Central memory CD8-positive, alpha-beta T cell (primary cell): ENCODE measurements around the gene MYL7.

ENCODE experiments used
- ATAC-seq: fragments of 150-1000 bp; cut with Tn5 transposase; replicated peaks from 2 replicates; pipeline ENCODE4 v1.10.0; 2022; ENCODE audit warnings: mild to moderate bottlenecking, moderate FRiP score, moderate number of reproducible peaks; ENCODE audit not compliant: poor library complexity, severe bottlenecking; ENCODE audit errors: extremely low read depth
- DNase-seq, 2 donors: peaks; one replicate each; pipeline ENCODE4 v3.0.0; 2021; ENCODE audit warnings: low spot score in 2 of 2
- H3K27ac Mint-ChIP-seq: one replicate; pipeline ENCODE4 v1.8.0; 2022; ENCODE audit warnings: low read depth, mild to moderate bottlenecking, moderate library complexity, mixed read lengths
- H3K27me3 Mint-ChIP-seq: one replicate; pipeline ENCODE4 v1.8.0; 2022; ENCODE audit warnings: mixed read lengths
- H3K36me3 Mint-ChIP-seq: one replicate; pipeline ENCODE4 v1.8.0; 2022; ENCODE audit warnings: mild to moderate bottlenecking, moderate library complexity, mixed read lengths; ENCODE audit not compliant: insufficient read depth
- H3K4me1 Mint-ChIP-seq: one replicate; pipeline ENCODE4 v1.8.0; 2022; ENCODE audit warnings: mixed read lengths
- H3K4me3 Mint-ChIP-seq: one replicate; pipeline ENCODE4 v1.8.0; 2022; ENCODE audit warnings: mild to moderate bottlenecking, moderate library complexity, mixed read lengths
- H3K9me3 Mint-ChIP-seq: one replicate; pipeline ENCODE4 v1.8.0; 2022; ENCODE audit warnings: mixed read lengths

The MYL7 gene

GRCh38 chr7:44116087-44116788, 24.9 kb downstream of the MYL7 start:
- Mint-ChIP-seq H3K4me1 (peaks cover 8% of the 10 kb centered on the region), H3K27ac (no peak overlapping the region), H3K27me3 (no peaks in the 10 kb centered on the region), H3K36me3 (peaks cover 9% of the 10 kb centered on the region), H3K9me3 (no peaks in the 10 kb centered on the region), H3K4me3 (no peak overlapping the region)
- DNase-seq (no peak), ATAC-seq (no peak)

- Mint-ChIP-seq H3K27me3 (no peaks in the 10 kb centered on the region), H3K9me3 (no peaks in the 10 kb centered on the region), H3K36me3 (peaks cover 8% of the 10 kb centered on the region), H3K27ac (no peak overlapping the region), H3K4me1 (peaks cover 2% of the 10 kb centered on the region), H3K4me3 (no peak overlapping the region)
- DNase-seq (no peak), ATAC-seq (no peak)
Observed at GRCh38 chr7:44114586-44115310, 26.4 kb downstream of the MYL7 start.

GRCh38 chr7:44113764-44114354, 27.3 kb downstream of the MYL7 start:
- Mint-ChIP-seq H3K4me1 (no peaks in the 10 kb centered on the region), H3K4me3 (no peak overlapping the region), H3K27ac (no peak overlapping the region), H3K27me3 (peaks cover under 1% of the 10 kb centered on the region), H3K36me3 (peaks cover 6% of the 10 kb centered on the region), H3K9me3 (no peaks in the 10 kb centered on the region)
- DNase-seq = no peak
- ATAC-seq = no peak

- Mint-ChIP-seq H3K27ac (no peak overlapping the region), H3K27me3 (peaks cover 8% of the 10 kb centered on the region), H3K4me1 (no peaks in the 10 kb centered on the region), H3K4me3 (no peak overlapping the region), H3K9me3 (no peaks in the 10 kb centered on the region), H3K36me3 (peaks cover 4% of the 10 kb centered on the region)
- no peak for ATAC-seq
- DNase-seq = no peak
Observed at GRCh38 chr7:44112997-44113763, 28.0 kb downstream of the MYL7 start.

GRCh38 chr7:44112231-44112996, 28.7 kb downstream of the MYL7 start:
- no peak overlapping the region for H3K4me3 Mint-ChIP-seq
- peaks cover 3% of the 10 kb centered on the region for H3K36me3 Mint-ChIP-seq
- ATAC-seq (no peak), DNase-seq (no peak)
- H3K27ac Mint-ChIP-seq = no peak overlapping the region
- no peaks in the 10 kb centered on the region for H3K9me3 Mint-ChIP-seq
- H3K27me3 Mint-ChIP-seq = peaks cover 12% of the 10 kb centered on the region
- no peaks in the 10 kb centered on the region for H3K4me1 Mint-ChIP-seq

- peaks cover 2% of the 10 kb centered on the region for H3K36me3 Mint-ChIP-seq
- H3K9me3 Mint-ChIP-seq = no peaks in the 10 kb centered on the region
- H3K27ac Mint-ChIP-seq = no peak overlapping the region
- no peaks in the 10 kb centered on the region for H3K4me1 Mint-ChIP-seq
- H3K27me3 Mint-ChIP-seq = peaks cover 12% of the 10 kb centered on the region
- H3K4me3 Mint-ChIP-seq = no peak overlapping the region
- ATAC-seq = no peak
- DNase-seq = no peak
Observed at GRCh38 chr7:44111761-44112160, 29.4 kb downstream of the MYL7 start.

GRCh38 chr7:44110719-44111635, 30.2 kb downstream of the MYL7 start:
- Mint-ChIP-seq H3K9me3 (no peaks in the 10 kb centered on the region), H3K27ac (no peak overlapping the region), H3K4me3 (no peak overlapping the region), H3K27me3 (peaks cover 20% of the 10 kb centered on the region), H3K36me3 (peaks cover 1% of the 10 kb centered on the region), H3K4me1 (no peaks in the 10 kb centered on the region)
- DNase-seq (no peak), ATAC-seq (no peak)

- Mint-ChIP-seq H3K27me3 (peaks cover 30% of the 10 kb centered on the region), H3K27ac (no peak overlapping the region), H3K4me3 (no peak overlapping the region), H3K4me1 (no peaks in the 10 kb centered on the region), H3K9me3 (no peaks in the 10 kb centered on the region), H3K36me3 (peaks cover 2% of the 10 kb centered on the region)
- ATAC-seq (no peak), DNase-seq (no peak)
Observed at GRCh38 chr7:44109991-44110390, 31.1 kb downstream of the MYL7 start.

GRCh38 chr7:44108768-44109750, 32.1 kb downstream of the MYL7 start:
- no peak overlapping the region for H3K4me3 Mint-ChIP-seq
- peaks cover 2% of the 10 kb centered on the region for H3K36me3 Mint-ChIP-seq
- no peaks in the 10 kb centered on the region for H3K4me1 Mint-ChIP-seq
- ATAC-seq = no peak
- H3K9me3 Mint-ChIP-seq = no peaks in the 10 kb centered on the region
- no peak overlapping the region for H3K27ac Mint-ChIP-seq
- DNase-seq = no peak
- peaks cover 33% of the 10 kb centered on the region for H3K27me3 Mint-ChIP-seq

GRCh38 chr7:44107961-44108767, 33.0 kb downstream of the MYL7 start:
- ATAC-seq = no peak
- H3K36me3 Mint-ChIP-seq = peaks cover 2% of the 10 kb centered on the region
- no peak overlapping the region for H3K27ac Mint-ChIP-seq
- H3K9me3 Mint-ChIP-seq = no peaks in the 10 kb centered on the region
- peaks cover 39% of the 10 kb centered on the region for H3K27me3 Mint-ChIP-seq
- DNase-seq = no peak
- H3K4me3 Mint-ChIP-seq = no peak overlapping the region
- no peaks in the 10 kb centered on the region for H3K4me1 Mint-ChIP-seq
